A673 (cell line): ENCODE results near the gene LIX1.

Experiments
- CTCF ChIP-seq: fragments of 300-800, 200-600 bp; sonication (generic); conservative IDR thresholded peaks from 2 replicates; pipeline ENCODE4 v1.5.1; 2017; ENCODE audit warnings: low read depth, mild to moderate bottlenecking, antibody characterized with exemption, low read length, moderate library complexity, mixed read lengths
- EZH2 ChIP-seq: fragments of 200-600 bp; sonication (generic); IDR thresholded peaks from 2 replicates; pipeline ENCODE4 v1.6.1; 2017; ENCODE audit warnings: borderline replicate concordance, low read depth, mild to moderate bottlenecking, mixed read lengths, antibody characterized with exemption, low read length; ENCODE audit not compliant: poor library complexity, severe bottlenecking

GRCh38 chr5:97111616-97112015, 30.8 kb downstream of the LIX1 start:
- TF ChIP-seq CTCF (no peak), EZH2 (no peak)
